Measurements from ENCODE around the gene RASA3. TPM values are rescaled to one million over a fixed set of nuclear protein-coding genes. Genes with fewer than 3 reads are reported as not detected.
A peak's percentile ranks its signal among the peaks of the same experiment; 100 is the strongest.

Gene RASA3
- total RNA-seq, 1 experiment from 2014 or later = 13.2 TPM

- DNase-seq (ENCODE audit: low read depth) = no peak
Observed at GRCh38 chr13:114054830-114055439, 77.5 kb downstream of the RASA3 start.

GRCh38 chr13:114054264-114054663 is 78.2 kb downstream of the RASA3 start:
- DNase-seq (ENCODE audit: low read depth) = no peak

GRCh38 chr13:114053026-114053425 is 79.4 kb downstream of the RASA3 start:
- peak; percentile 75 for DNase-seq (ENCODE audit: low read depth)

GRCh38 chr13:114050536-114051450 is 81.6 kb downstream of the RASA3 start:
- DNase-seq (ENCODE audit: low read depth) = no peak

GRCh38 chr13:114049626-114050101 is 82.8 kb downstream of the RASA3 start:
- no peak for DNase-seq (ENCODE audit: low read depth)

GRCh38 chr13:114049026-114049425 is 83.4 kb downstream of the RASA3 start:
- no peak for DNase-seq (ENCODE audit: low read depth)

- no peak for DNase-seq (ENCODE audit: low read depth)
Observed at GRCh38 chr13:114048443-114048842, 84.0 kb downstream of the RASA3 start.

GRCh38 chr13:114047358-114047881 is 85.0 kb downstream of the RASA3 start:
- DNase-seq (ENCODE audit: low read depth) = peak; percentile 48

GRCh38 chr13:114046431-114046975 is 85.9 kb downstream of the RASA3 start:
- DNase-seq (ENCODE audit: low read depth) = no peak

- DNase-seq (ENCODE audit: low read depth) = no peak
Observed at GRCh38 chr13:114045113-114045735, 87.2 kb downstream of the RASA3 start.

- DNase-seq (ENCODE audit: low read depth) = peak; percentile 45
Observed at GRCh38 chr13:114044486-114044885, 87.9 kb downstream of the RASA3 start.

- DNase-seq (ENCODE audit: low read depth) = peak; percentile 97
Observed at GRCh38 chr13:114043421-114044053, 88.9 kb downstream of the RASA3 start.

GRCh38 chr13:114042066-114042815 is 90.2 kb downstream of the RASA3 start:
- DNase-seq (ENCODE audit: low read depth) = no peak

GRCh38 chr13:114041493-114041892 is 90.9 kb downstream of the RASA3 start:
- DNase-seq (ENCODE audit: low read depth) = no peak

GRCh38 chr13:114039471-114040141 is 92.8 kb downstream of the RASA3 start:
- no peak for DNase-seq (ENCODE audit: low read depth)

- no peak for DNase-seq (ENCODE audit: low read depth)
Observed at GRCh38 chr13:114038900-114039299, 93.5 kb downstream of the RASA3 start.

- DNase-seq (ENCODE audit: low read depth) = no peak
Observed at GRCh38 chr13:114038211-114038613, 94.2 kb downstream of the RASA3 start.

GRCh38 chr13:114037674-114038073 is 94.7 kb downstream of the RASA3 start:
- no peak for DNase-seq (ENCODE audit: low read depth)

- DNase-seq (ENCODE audit: low read depth) = no peak
Observed at GRCh38 chr13:114035583-114036531, 96.6 kb downstream of the RASA3 start.
